Lower leg skin (tissue), 4 donors: ENCODE results near the gene PITX3. TPM values are rescaled to one million over a fixed set of nuclear protein-coding genes. Genes with fewer than 3 reads are reported as not detected.

Experiments
- DNase-seq, 2 donors: peaks; one replicate each; pipeline ENCODE4 v3.0.0-alpha.2; 2019; ENCODE audit warnings: low spot score in 2 of 2
- H3K4me3 ChIP-seq: fragments of 200-600 bp; sonication (generic); 2 replicates; pipeline ENCODE4 v1.5.1; 2017; ENCODE audit warnings: mild to moderate bottlenecking, low read depth; ENCODE audit not compliant: poor library complexity, severe bottlenecking
- CTCF ChIP-seq, 3 donors: fragments of 450-650 bp; IDR thresholded peaks; one replicate each; pipeline ENCODE4 v1.5.1; 2016; ENCODE audit warnings: antibody characterized with exemption in 3 of 3, mild to moderate bottlenecking in 3 of 3, moderate library complexity in 2 of 3
- POLR2A ChIP-seq, 2 donors: fragments of 450-650 bp; IDR thresholded peaks; one replicate each; pipeline ENCODE4 v1.6.1; 2016 to 2017; ENCODE audit warnings: antibody characterized with exemption in 2 of 2, mild to moderate bottlenecking in 1 of 2, moderate library complexity in 1 of 2
- WGBS, 2 donors: methylation state at CpG; one replicate each; pipeline ENCODE4 v1.1.5; 2018; 5-methylcytosine and 5-hydroxymethylcytosine counted together
- intact Hi-C: fragments of 100-400 bp; cut with DNase I; formaldehyde crosslinking; loops from one replicate; pipeline ENCODE4 v1.15.0; 2023; ENCODE audit warnings: low total_unique reads
- total RNA-seq, 4 donors: library from RNA; depleted of rRNA; stranded (reverse); fragments of >200 nt; gene quantifications; one replicate each; pipeline ENCODE4 v1.1.0, GENCODE V29; 2016

Gene PITX3
- total RNA-seq, 4 donors from 2014 or later = not detected

- intact Hi-C loops = no loop called here
- TF ChIP-seq CTCF (IDR thresholded peaks at IDR 0.05) (no peak), POLR2A (IDR thresholded peaks at IDR 0.05) (no peak)
- WGBS, 2 donors = 47 to 65% methylated on average over 2 of the region's 2 CpGs
Observed at GRCh38 chr10:102243309-102243708, 2.0 kb upstream of the PITX3 start.

GRCh38 chr10:102242118-102242485 is 790 bp upstream of the PITX3 start:
- intact Hi-C loops = no loop called here
- no peak for TF ChIP-seq CTCF (IDR thresholded peaks at IDR 0.05)
- no peak for TF ChIP-seq POLR2A (IDR thresholded peaks at IDR 0.05)

More at GRCh38 chr10:102243309-102243708, 2.0 kb upstream of the PITX3 start:
- H3K4me3 ChIP-seq = no peak overlapping the region
- DNase-seq = no peak

GRCh38 chr10:102241032-102241443 is 274 bp downstream of the PITX3 start:
- WGBS, 2 donors = 5 to 7% methylated on average over 10 to 19 of the region's 20 CpGs
- peak overlapping the region; percentile 24 for H3K4me3 ChIP-seq
- no peak for DNase-seq
- intact Hi-C loops = no loop called here
- TF ChIP-seq POLR2A (IDR thresholded peaks at IDR 0.05) (no peak), CTCF (IDR thresholded peaks at IDR 0.05) (no peak)

More at GRCh38 chr10:102242118-102242485, 790 bp upstream of the PITX3 start:
- peak overlapping the region; percentile 24 for H3K4me3 ChIP-seq
- DNase-seq = no peak
- 12 to 16% methylated on average over 7 of the region's 7 CpGs for WGBS, 2 donors

GRCh38 chr10:102240467-102241031 is 763 bp downstream of the PITX3 start:
- H3K4me3 ChIP-seq = no peak overlapping the region
- DNase-seq = peak in 1 of 2 donors; percentile 84
- intact Hi-C loops = no loop called here
- WGBS, 2 donors = 38 to 54% methylated on average over 37 of the region's 39 CpGs
- no peak for TF ChIP-seq CTCF (IDR thresholded peaks at IDR 0.05)

GRCh38 chr10:102237711-102238252 is 3.5 kb downstream of the PITX3 start:
- intact Hi-C loops = no loop called here
- WGBS, 2 donors = 57 to 84% methylated on average over 4 of the region's 4 CpGs
- DNase-seq = peak in 1 of 2 donors; percentile 4
- H3K4me3 ChIP-seq = no peak overlapping the region
- no peak for TF ChIP-seq CTCF (IDR thresholded peaks at IDR 0.05)
- TF ChIP-seq POLR2A (IDR thresholded peaks at IDR 0.05) = no peak

GRCh38 chr10:102236006-102236405 is 5.3 kb downstream of the PITX3 start:
- DNase-seq = peak in 1 of 2 donors; percentile 48
- intact Hi-C loops = no loop called here
- no peak overlapping the region for H3K4me3 ChIP-seq
- WGBS, 2 donors = 64 to 69% methylated on average over 8 of the region's 8 CpGs
- TF ChIP-seq CTCF (IDR thresholded peaks at IDR 0.05) (no peak), POLR2A (IDR thresholded peaks at IDR 0.05) (no peak)
